OCI-LY1 (cell line): ENCODE data around the gene GAMT.

Source experiments
- H2AFZ ChIP-seq: fragments of 200-600 bp; sonication (generic), shearing (Covaris generic); 2 replicates; pipeline ENCODE4 v1.6.0; 2014; ENCODE audit warnings: antibody characterized with exemption, mild to moderate bottlenecking, low read length
- H3F3A ChIP-seq: fragments of 200-600 bp; sonication (generic), shearing (Covaris generic); 2 replicates; pipeline ENCODE4 v1.6.0; 2014; ENCODE audit warnings: mild to moderate bottlenecking, antibody characterized with exemption, low read length, moderate library complexity; ENCODE audit not compliant: insufficient read depth
- H3K27ac ChIP-seq: fragments of 200-600 bp; sonication (generic); 2 replicates; pipeline ENCODE4 v1.5.1; 2014; ENCODE audit warnings: low read length, mixed run types, mild to moderate bottlenecking, low read depth; ENCODE audit not compliant: poor library complexity, severe bottlenecking
- H3K27me3 ChIP-seq: fragments of 200-600 bp; sonication (generic); 2 replicates; pipeline ENCODE4 v1.6.0; 2014; ENCODE audit warnings: antibody characterized with exemption, mild to moderate bottlenecking, low read length, moderate library complexity; ENCODE audit not compliant: insufficient read depth
- H3K36me3 ChIP-seq: fragments of 200-600 bp; sonication (generic); 2 replicates; pipeline ENCODE4 v1.6.1; 2014; ENCODE audit warnings: mild to moderate bottlenecking, antibody characterized with exemption, low read length, moderate library complexity, mixed read lengths; ENCODE audit not compliant: insufficient read depth
- H3K4me1 ChIP-seq: fragments of 200-600 bp; sonication (generic); 2 replicates; pipeline ENCODE4 v1.5.1; 2014; ENCODE audit warnings: mild to moderate bottlenecking, low read length, moderate library complexity; ENCODE audit not compliant: insufficient read depth, severe bottlenecking
- H3K4me2 ChIP-seq: fragments of 200-600 bp; sonication (generic), shearing (Covaris generic); 2 replicates; pipeline ENCODE4 v1.6.1; 2014; ENCODE audit warnings: low read length
- H3K4me3 ChIP-seq: fragments of 200-600 bp; sonication (generic); 2 replicates; pipeline ENCODE4 v1.5.1; 2014; ENCODE audit warnings: low read length, low read depth, mild to moderate bottlenecking, mixed read lengths; ENCODE audit not compliant: poor library complexity, severe bottlenecking
- H3K79me2 ChIP-seq: fragments of 200-600 bp; shearing (Covaris generic); 2 replicates; pipeline ENCODE4 v1.6.1; 2016; ENCODE audit warnings: mixed run types, low read length, mixed read lengths; ENCODE audit not compliant: insufficient read depth
- H3K9ac ChIP-seq: fragments of 200-600 bp; sonication (generic), shearing (Covaris generic); 2 replicates; pipeline ENCODE4 v1.6.1; 2014; ENCODE audit warnings: mild to moderate bottlenecking, low read length, mixed read lengths
- H3K9me2 ChIP-seq: fragments of 200-600 bp; sonication (generic), shearing (Covaris generic); 2 replicates; pipeline ENCODE4 v1.6.1; 2014; ENCODE audit warnings: low read depth, mild to moderate bottlenecking, low read length, mixed read lengths
- H3K9me3 ChIP-seq: fragments of 200-600 bp; shearing (Covaris generic); 2 replicates; pipeline ENCODE4 v1.6.1; 2014; ENCODE audit warnings: low read length, mixed read lengths
- H4K20me1 ChIP-seq: fragments of 200-600 bp; sonication (generic), shearing (Covaris generic); 2 replicates; pipeline ENCODE4 v1.6.0; 2016; ENCODE audit warnings: mild to moderate bottlenecking, low read length; ENCODE audit not compliant: insufficient read depth
- CTCF ChIP-seq: fragments of 200-600 bp; sonication (generic), shearing (Covaris generic); IDR thresholded peaks from 2 replicates; pipeline ENCODE4 v1.5.1; 2017; ENCODE audit warnings: mild to moderate bottlenecking, antibody characterized with exemption, low read length, moderate library complexity, mixed read lengths
- EZH2 ChIP-seq: fragments of 200-600 bp; sonication (generic), shearing (Covaris generic); IDR thresholded peaks from 2 replicates; pipeline ENCODE4 v1.8.0; 2017; ENCODE audit warnings: borderline replicate concordance, mixed run types, mild to moderate bottlenecking, antibody characterized with exemption, low read length, moderate library complexity, mixed read lengths

The GAMT gene

GRCh38 chr19:1369214-1369805, 32.0 kb downstream of the GAMT start:
- no peak overlapping the region for H2AFZ ChIP-seq
- no peaks in the 10 kb centered on the region for H3K27me3 ChIP-seq
- H4K20me1 ChIP-seq = no peaks in the 10 kb centered on the region
- H3K4me3 ChIP-seq = no peak overlapping the region
- TF ChIP-seq CTCF = no peak
- TF ChIP-seq EZH2 = no peak
- no peak overlapping the region for H3K27ac ChIP-seq
- H3K9me2 ChIP-seq = no peaks in the 10 kb centered on the region
- peaks cover 80% of the 10 kb centered on the region for H3K36me3 ChIP-seq
- H3K9ac ChIP-seq = no peak overlapping the region
- no peaks in the 10 kb centered on the region for H3K9me3 ChIP-seq
- no peak overlapping the region for H3K4me2 ChIP-seq
- no peaks in the 10 kb centered on the region; the same call in 1 of the 2 replicates for H3F3A ChIP-seq
- peaks cover 10% of the 10 kb centered on the region for H3K4me1 ChIP-seq
- no peaks in the 10 kb centered on the region for H3K79me2 ChIP-seq

GRCh38 chr19:1366899-1367870, 34.2 kb downstream of the GAMT start:
- no peak overlapping the region for H3K27ac ChIP-seq
- no peaks in the 10 kb centered on the region; the same call in 1 of the 2 replicates for H3F3A ChIP-seq
- no peaks in the 10 kb centered on the region for H3K27me3 ChIP-seq
- no peaks in the 10 kb centered on the region for H3K9me2 ChIP-seq
- H3K9ac ChIP-seq = no peak overlapping the region
- H3K4me2 ChIP-seq = no peak overlapping the region
- H3K9me3 ChIP-seq = no peaks in the 10 kb centered on the region
- no peak for TF ChIP-seq CTCF
- no peak for TF ChIP-seq EZH2
- H2AFZ ChIP-seq = no peak overlapping the region
- H3K4me1 ChIP-seq = peaks cover 26% of the 10 kb centered on the region
- H3K79me2 ChIP-seq = no peaks in the 10 kb centered on the region
- no peak overlapping the region for H3K4me3 ChIP-seq
- H3K36me3 ChIP-seq = peaks cover 71% of the 10 kb centered on the region
- H4K20me1 ChIP-seq = no peaks in the 10 kb centered on the region

DNA sequence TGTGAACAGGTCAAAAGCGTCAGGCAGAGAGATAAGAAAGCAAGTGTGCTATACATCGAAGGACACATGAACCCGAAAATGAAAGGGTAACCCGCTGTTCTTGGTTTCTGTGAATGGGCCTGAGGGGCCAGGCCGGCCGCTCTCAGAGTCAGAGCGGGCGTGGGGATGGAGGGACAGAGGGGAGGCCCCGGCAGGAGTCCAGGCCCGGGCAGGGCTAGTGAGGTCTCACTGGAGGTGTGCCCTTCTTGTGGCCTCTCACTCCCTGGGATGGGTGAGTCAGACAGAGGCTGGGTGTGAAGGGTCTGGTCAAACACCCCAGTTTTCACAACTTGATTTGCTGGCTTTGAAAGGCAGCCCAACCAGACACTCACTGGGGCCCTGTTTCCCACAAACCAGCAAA, 35.0 kb downstream of the GAMT start:
- H3K9me3 ChIP-seq = no peaks in the 10 kb centered on the region
- H3K9me2 ChIP-seq = no peaks in the 10 kb centered on the region
- no peak overlapping the region for H3K4me3 ChIP-seq
- no peaks in the 10 kb centered on the region for H4K20me1 ChIP-seq
- no peaks in the 10 kb centered on the region; the same call in 1 of the 2 replicates for H3F3A ChIP-seq
- no peaks in the 10 kb centered on the region for H3K27me3 ChIP-seq
- no peak overlapping the region for H3K27ac ChIP-seq
- H3K79me2 ChIP-seq = no peaks in the 10 kb centered on the region
- H3K4me1 ChIP-seq = peaks cover 25% of the 10 kb centered on the region
- peaks cover 72% of the 10 kb centered on the region for H3K36me3 ChIP-seq
- no peak for TF ChIP-seq EZH2
- no peak for TF ChIP-seq CTCF
- H2AFZ ChIP-seq = no peak overlapping the region
- no peak overlapping the region for H3K4me2 ChIP-seq
- H3K9ac ChIP-seq = no peak overlapping the region
